HG03460 (cell line): ENCODE results near the gene FHOD3.

ENCODE experiments used
- ATAC-seq: cut with Tn5 transposase; IDR thresholded peaks from one replicate; pipeline ENCODE4 v1.9.1; 2021; ENCODE audit not compliant: unreplicated experiment

FHOD3 gene

GRCh38 chr18:36378205-36378604 is 80.7 kb downstream of the FHOD3 start:
- no peak for ATAC-seq

GRCh38 chr18:36379435-36379984 is 82.0 kb downstream of the FHOD3 start:
- ATAC-seq: no peak

GRCh38 chr18:36380173-36380827 is 82.8 kb downstream of the FHOD3 start:
- no peak for ATAC-seq

GRCh38 chr18:36381075-36381474 is 83.6 kb downstream of the FHOD3 start:
- no peak for ATAC-seq

GRCh38 chr18:36382854-36383253 is 85.3 kb downstream of the FHOD3 start:
- ATAC-seq: no peak

- ATAC-seq: no peak
Measured at GRCh38 chr18:36386150-36386920, 88.8 kb downstream of the FHOD3 start.

GRCh38 chr18:36387310-36387709 is 89.8 kb downstream of the FHOD3 start:
- ATAC-seq: no peak

- ATAC-seq: no peak
Measured at GRCh38 chr18:36388310-36388709, 90.8 kb downstream of the FHOD3 start.

GRCh38 chr18:36389027-36389426 is 91.5 kb downstream of the FHOD3 start:
- ATAC-seq: no peak

GRCh38 chr18:36389811-36390581 is 92.5 kb downstream of the FHOD3 start:
- ATAC-seq: no peak

- no peak for ATAC-seq
Measured at GRCh38 chr18:36391426-36392145, 94.1 kb downstream of the FHOD3 start.

GRCh38 chr18:36392164-36392978 is 94.9 kb downstream of the FHOD3 start:
- no peak for ATAC-seq

- ATAC-seq: no peak
Measured at GRCh38 chr18:36392979-36393287, 95.4 kb downstream of the FHOD3 start.

GRCh38 chr18:36394486-36394885 is 97.0 kb downstream of the FHOD3 start:
- no peak for ATAC-seq

- no peak for ATAC-seq
Measured at GRCh38 chr18:36396190-36396589, 98.7 kb downstream of the FHOD3 start.

GRCh38 chr18:36397033-36397432 is 99.5 kb downstream of the FHOD3 start:
- ATAC-seq: no peak

GRCh38 chr18:36398419-36398818 is 100.9 kb downstream of the FHOD3 start:
- ATAC-seq: no peak

GRCh38 chr18:36399055-36399454 is 101.5 kb downstream of the FHOD3 start:
- ATAC-seq: no peak

- ATAC-seq: no peak
Measured at GRCh38 chr18:36401462-36401861, 103.9 kb downstream of the FHOD3 start.

- ATAC-seq: no peak
Measured at GRCh38 chr18:36402765-36403396, 105.4 kb downstream of the FHOD3 start.
